GM13977 (cell line): ENCODE results near the gene MICA.
"Not testable (repeated sequence)": the region's sequence is repeated elsewhere in the genome, so short reads cannot be mapped to it uniquely, and the experiment has no call there.

Source experiments
- DNase-seq: peaks from one replicate; pipeline ENCODE4 v3.0.0; 2012; ENCODE audit warnings: low spot score
- in situ Hi-C: fragments of 300-500 bp; cut with MboI; formaldehyde crosslinking; loops from one replicate; pipeline ENCODE4 v1.12.0; 2022; ENCODE audit warnings: low sequenced_read_pairs, low pct_unique_long_range_greater_than_20kb, mixed read lengths, inconsistent platforms; ENCODE audit not compliant: unreplicated experiment
- TF ChIP-seq, protein P1 (sequence below): IDR thresholded peaks from 2 replicates; pipeline ENCODE4 v1.5.1; 2012; ENCODE audit warnings: mild to moderate bottlenecking, control low read depth; ENCODE audit not compliant: insufficient read depth; ENCODE audit errors: extremely low read depth, missing control alignments

Gene MICA

GRCh38 chr6:31379850-31380249 lies 23.5 kb upstream of the MICA start:
- in situ Hi-C loops = no loop called here
- TF ChIP-seq, protein P1, sequence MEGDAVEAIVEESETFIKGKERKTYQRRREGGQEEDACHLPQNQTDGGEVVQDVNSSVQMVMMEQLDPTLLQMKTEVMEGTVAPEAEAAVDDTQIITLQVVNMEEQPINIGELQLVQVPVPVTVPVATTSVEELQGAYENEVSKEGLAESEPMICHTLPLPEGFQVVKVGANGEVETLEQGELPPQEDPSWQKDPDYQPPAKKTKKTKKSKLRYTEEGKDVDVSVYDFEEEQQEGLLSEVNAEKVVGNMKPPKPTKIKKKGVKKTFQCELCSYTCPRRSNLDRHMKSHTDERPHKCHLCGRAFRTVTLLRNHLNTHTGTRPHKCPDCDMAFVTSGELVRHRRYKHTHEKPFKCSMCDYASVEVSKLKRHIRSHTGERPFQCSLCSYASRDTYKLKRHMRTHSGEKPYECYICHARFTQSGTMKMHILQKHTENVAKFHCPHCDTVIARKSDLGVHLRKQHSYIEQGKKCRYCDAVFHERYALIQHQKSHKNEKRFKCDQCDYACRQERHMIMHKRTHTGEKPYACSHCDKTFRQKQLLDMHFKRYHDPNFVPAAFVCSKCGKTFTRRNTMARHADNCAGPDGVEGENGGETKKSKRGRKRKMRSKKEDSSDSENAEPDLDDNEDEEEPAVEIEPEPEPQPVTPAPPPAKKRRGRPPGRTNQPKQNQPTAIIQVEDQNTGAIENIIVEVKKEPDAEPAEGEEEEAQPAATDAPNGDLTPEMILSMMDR = no peak
- DNase-seq = no peak

GRCh38 chr6:31381666-31382065 lies 21.7 kb upstream of the MICA start:
- DNase-seq = no peak
- in situ Hi-C loops = no loop called here

DNA sequence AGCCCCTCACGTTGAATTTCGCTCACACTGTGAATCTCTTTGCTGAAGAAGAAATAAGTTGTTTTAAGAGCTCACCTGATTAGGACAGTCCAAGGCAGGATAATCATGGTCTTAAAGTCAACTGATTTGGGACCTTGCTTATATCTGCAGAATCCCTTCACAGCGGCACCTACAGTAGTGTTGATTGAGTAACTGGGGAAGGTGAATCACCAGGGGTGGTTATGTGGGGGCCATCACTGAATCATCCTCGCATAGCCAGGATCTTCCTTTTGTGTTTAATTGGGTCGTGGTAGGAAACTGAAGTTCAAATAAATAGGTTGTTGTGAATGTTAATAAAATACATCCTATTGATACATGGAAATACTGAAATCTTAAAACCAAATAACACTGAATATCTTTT lies 20.2 kb upstream of the MICA start:
- in situ Hi-C loops = no loop called here
- no peak for DNase-seq
- TF ChIP-seq, protein P1 = no peak

More at GRCh38 chr6:31381666-31382065, 21.7 kb upstream of the MICA start:
- TF ChIP-seq, protein P1 = no peak

- TF ChIP-seq, protein P1 = no peak
- in situ Hi-C loops = no loop called here
- DNase-seq = no peak
Observed at GRCh38 chr6:31385041-31385440, 18.4 kb upstream of the MICA start.

GRCh38 chr6:31386099-31386498 lies 17.3 kb upstream of the MICA start:
- in situ Hi-C loops = no loop called here
- no peak for DNase-seq
- TF ChIP-seq, protein P1 = no peak

DNA sequence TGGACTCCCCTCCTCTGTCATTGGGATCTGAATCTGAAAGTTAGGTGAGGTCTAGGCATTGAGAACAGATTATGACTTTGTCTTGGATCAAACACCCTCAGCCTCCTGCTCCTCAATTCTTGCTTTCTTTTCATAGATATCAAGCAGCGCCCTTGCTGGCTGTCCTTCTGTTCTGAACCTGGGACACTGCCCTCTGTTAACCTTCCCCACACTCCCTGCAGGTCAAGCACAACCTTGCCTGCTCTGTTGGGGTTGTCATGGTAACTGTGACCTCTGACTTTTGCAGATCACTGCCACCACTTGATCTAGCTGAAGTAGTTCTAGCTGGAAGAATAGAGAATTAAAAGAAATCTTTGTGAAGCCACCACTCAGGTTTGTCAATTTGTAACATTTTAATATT lies 16.4 kb upstream of the MICA start:
- TF ChIP-seq, protein P1 = no peak
- in situ Hi-C loops = no loop called here
- DNase-seq = no peak

DNA sequence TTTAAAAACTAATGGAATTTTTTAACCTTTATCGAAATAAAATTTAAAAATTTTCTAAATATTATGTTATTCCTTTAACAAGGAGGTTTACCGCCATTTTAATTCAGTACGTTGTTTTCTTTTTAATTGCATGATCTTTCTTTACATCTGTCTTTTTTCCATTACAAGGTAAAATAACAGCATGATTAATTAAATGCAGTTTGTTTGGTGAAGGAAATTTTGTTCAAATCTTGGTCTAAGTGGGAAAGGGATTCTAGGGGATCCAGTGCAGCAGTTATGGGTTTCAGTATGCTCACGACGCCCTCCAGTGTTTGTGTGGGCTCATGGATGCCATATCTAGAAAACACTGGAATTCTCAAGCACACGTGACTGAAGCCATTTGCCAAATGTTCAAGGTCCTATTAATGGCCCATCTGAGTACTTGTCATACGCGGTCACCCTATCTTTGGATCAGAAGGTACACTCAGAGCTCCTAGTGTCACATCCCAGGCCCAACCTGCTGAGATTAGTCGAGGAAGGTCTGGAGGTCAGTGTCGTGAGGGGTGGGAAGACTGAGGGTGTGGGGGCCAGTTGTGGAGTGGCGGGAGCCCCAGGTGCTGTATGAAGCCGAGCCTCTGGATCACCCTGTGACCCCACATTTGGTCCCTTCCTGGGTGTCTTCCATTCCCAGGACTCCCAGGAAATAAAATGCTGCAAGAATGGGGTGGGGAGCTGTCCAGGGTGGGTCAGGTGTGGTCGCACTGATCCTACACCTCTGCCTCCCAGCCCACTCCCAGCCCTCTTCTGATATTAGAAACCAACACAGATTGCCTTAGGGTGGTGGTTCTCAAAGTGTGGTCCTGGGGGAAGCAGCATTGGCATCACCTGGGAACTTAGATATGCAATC lies 14.2 kb upstream of the MICA start:
- in situ Hi-C loops, DNase-seq: not testable (repeated sequence)

DNA sequence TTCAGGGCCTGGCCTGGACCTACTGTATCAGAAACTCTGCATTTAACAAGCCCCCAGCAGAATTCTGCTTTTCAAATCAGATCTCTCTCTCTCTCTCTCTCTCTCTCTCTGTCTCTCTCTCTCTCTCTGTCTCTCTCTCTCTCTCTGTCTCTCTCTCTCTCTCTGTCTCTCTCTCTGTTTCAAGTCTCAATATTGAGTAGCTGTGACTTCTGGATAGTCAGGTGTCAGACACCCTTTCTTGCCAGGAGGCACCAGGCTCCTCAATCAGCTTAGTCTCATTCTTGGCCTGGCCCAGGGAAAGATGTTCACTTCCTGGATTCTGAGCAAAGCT lies 13.6 kb upstream of the MICA start:
- in situ Hi-C loops, DNase-seq: not testable (repeated sequence)
